HEK293 (cell line): Measurements from ENCODE around the gene ASPSCR1.

ENCODE experiments used
- CTCF ChIA-PET: fragments of 350-600 bp; formaldehyde crosslinking; extraction: SDS; loops from one replicate; lab custom pipeline; 2021; ENCODE audit warnings: antibody characterized with exemption; lab: Yijun Ruan, JAX
- POLR2A ChIA-PET: fragments of 300-600 bp; formaldehyde crosslinking; extraction: SDS; loops from one replicate; lab custom pipeline; 2020; ENCODE audit warnings: antibody characterized with exemption, inconsistent platforms; lab: Yijun Ruan, JAX
- H3K27ac ChIP-seq: fragments of 200-500 bp; sonication (Bioruptor generic); 2 replicates; pipeline ENCODE4 v1.5.1; 2014; ENCODE audit warnings: low read depth, low read length, control low read depth, inconsistent platforms; ENCODE audit errors: extremely low read depth
- H3K36me3 ChIP-seq, 2 experiments: fragments of 200-500 bp in 1 of 2; sonication (Bioruptor generic) in 1 of 2; 1 replicate in 1 of 2; 2 replicates in 1 of 2; pipeline ENCODE4 v1.5.1; 2014 to 2017; ENCODE audit warnings: inconsistent platforms in 2 of 2, low read length in 2 of 2; ENCODE audit not compliant: control insufficient read depth in 2 of 2, insufficient read depth in 1 of 2
- H3K4me1 ChIP-seq: fragments of 200-500 bp; sonication (Bioruptor generic); 2 replicates; pipeline ENCODE4 v1.5.1; 2014; ENCODE audit warnings: mild to moderate bottlenecking, low read length, inconsistent platforms; ENCODE audit not compliant: control insufficient read depth, insufficient read depth
- H3K4me3 ChIP-seq: 2 replicates; pipeline ENCODE4 v1.5.1; 2011; ENCODE audit warnings: low read depth, mild to moderate bottlenecking, control low read depth, low read length, moderate library complexity
- H3K9me3 ChIP-seq: fragments of 200-500 bp; sonication (Bioruptor generic); 2 replicates; pipeline ENCODE4 v1.5.1; 2014; ENCODE audit warnings: low read depth, low read length, inconsistent platforms; ENCODE audit not compliant: control insufficient read depth, insufficient read depth
- CTCF ChIP-seq: fragments of 450-650 bp; formaldehyde crosslinking; IDR thresholded peaks from 2 replicates; pipeline ENCODE4 v1.5.1; 2016; ENCODE audit warnings: missing biosample characterization, missing genetic modification characterization
- EGR2 ChIP-seq: fragments of 450-650 bp; formaldehyde crosslinking; IDR thresholded peaks from 2 replicates; pipeline ENCODE4 v1.5.1; 2016; ENCODE audit warnings: low read depth, missing biosample characterization, missing genetic modification characterization
- HIC1 ChIP-seq: fragments of 450-650 bp; formaldehyde crosslinking; IDR thresholded peaks from 2 replicates; pipeline ENCODE4 v1.5.1; 2016; ENCODE audit warnings: missing biosample characterization, missing genetic modification characterization
- PBX3 ChIP-seq: sonication (generic); formaldehyde crosslinking; IDR thresholded peaks from 2 replicates; pipeline ENCODE4 v1.8.1; 2022; ENCODE audit warnings: mild to moderate bottlenecking, moderate library complexity, missing genetic modification reagents
- SETDB1 ChIP-seq: IDR thresholded peaks from one replicate; pipeline ENCODE4 v1.6.1; 2017; ENCODE audit warnings: mild to moderate bottlenecking, low read length, moderate library complexity, mixed read lengths; ENCODE audit not compliant: insufficient read length
- SP2 ChIP-seq: fragments of 450-650 bp; formaldehyde crosslinking; IDR thresholded peaks from 2 replicates; pipeline ENCODE4 v1.5.1; 2016; ENCODE audit warnings: missing biosample characterization, missing genetic modification characterization
- SP7 ChIP-seq: fragments of 450-650 bp; formaldehyde crosslinking; IDR thresholded peaks from 2 replicates; pipeline ENCODE4 v1.5.1; 2016; ENCODE audit warnings: missing biosample characterization, missing genetic modification characterization
- YY1 ChIP-seq: fragments of 450-650 bp; formaldehyde crosslinking; IDR thresholded peaks from 2 replicates; pipeline ENCODE4 v1.5.1; 2018; ENCODE audit warnings: missing biosample characterization, missing genetic modification characterization
- ZBTB21 ChIP-seq: fragments of 450-650 bp; formaldehyde crosslinking; IDR thresholded peaks from 2 replicates; pipeline ENCODE4 v1.5.1; 2017; ENCODE audit warnings: missing biosample characterization, missing genetic modification characterization
- ZBTB49 ChIP-seq: fragments of 450-650 bp; formaldehyde crosslinking; IDR thresholded peaks from 2 replicates; pipeline ENCODE4 v1.5.1; 2016; ENCODE audit warnings: missing biosample characterization, missing genetic modification characterization, low read depth
- ZFP41 ChIP-seq: fragments of 450-650 bp; formaldehyde crosslinking; IDR thresholded peaks from 2 replicates; pipeline ENCODE4 v1.5.1; 2016; ENCODE audit warnings: missing biosample characterization, missing genetic modification characterization, borderline replicate concordance
- ZIC2 ChIP-seq: fragments of 450-650 bp; formaldehyde crosslinking; IDR thresholded peaks from 2 replicates; pipeline ENCODE4 v1.5.1; 2016; ENCODE audit warnings: missing biosample characterization, missing genetic modification characterization
- ZNF18 ChIP-seq: fragments of 450-650 bp; formaldehyde crosslinking; IDR thresholded peaks from 2 replicates; pipeline ENCODE4 v1.5.1; 2016; ENCODE audit warnings: missing biosample characterization, missing genetic modification characterization
- ZNF221 ChIP-seq: fragments of 450-650 bp; formaldehyde crosslinking; IDR thresholded peaks from 2 replicates; pipeline ENCODE4 v1.5.1; 2017; ENCODE audit warnings: missing biosample characterization, missing genetic modification characterization, borderline replicate concordance
- ZNF292 ChIP-seq: fragments of 450-650 bp; formaldehyde crosslinking; IDR thresholded peaks from 2 replicates; pipeline ENCODE4 v1.5.1; 2016; ENCODE audit warnings: low read depth, missing biosample characterization, missing genetic modification characterization, borderline replicate concordance
- ZNF423 ChIP-seq: fragments of 450-650 bp; formaldehyde crosslinking; IDR thresholded peaks from 2 replicates; pipeline ENCODE4 v1.5.1; 2016; ENCODE audit warnings: missing biosample characterization, missing genetic modification characterization
- ZNF501 ChIP-seq: fragments of 450-650 bp; formaldehyde crosslinking; IDR thresholded peaks from 2 replicates; pipeline ENCODE4 v1.5.1; 2016; ENCODE audit warnings: missing biosample characterization, missing genetic modification characterization
- ZNF596 ChIP-seq: fragments of 450-650 bp; IDR thresholded peaks from 2 replicates; pipeline ENCODE4 v1.5.0; 2018; ENCODE audit warnings: missing biosample characterization, mild to moderate bottlenecking, missing genetic modification characterization, moderate library complexity
- ZNF629 ChIP-seq: fragments of 450-650 bp; formaldehyde crosslinking; IDR thresholded peaks from 2 replicates; pipeline ENCODE4 v1.5.1; 2017; ENCODE audit warnings: missing biosample characterization, missing genetic modification characterization
- ZNF664 ChIP-seq: fragments of 450-650 bp; formaldehyde crosslinking; IDR thresholded peaks from 2 replicates; pipeline ENCODE4 v1.5.1; 2016; ENCODE audit warnings: missing biosample characterization, missing genetic modification characterization
- ZNF843 ChIP-seq: fragments of 450-650 bp; formaldehyde crosslinking; IDR thresholded peaks from 2 replicates; pipeline ENCODE4 v1.5.1; 2016; ENCODE audit warnings: missing biosample characterization, missing genetic modification characterization

The ASPSCR1 gene

GRCh38 chr17:82056729-82057621 is 79.5 kb downstream of the ASPSCR1 start (continued):
- TF ChIP-seq ZNF843 (tag by site-specific recombination): no peak
- peak; percentile 89 for TF ChIP-seq ZIC2
- TF ChIP-seq HIC1: peak; percentile 59; the same call in 1 of the 2 replicates
- peak; percentile 23; the same call in 1 of the 2 replicates for TF ChIP-seq EGR2
- TF ChIP-seq ZNF501 (tag by site-specific recombination): no peak
- TF ChIP-seq SP2: 0 out of 2 replicates have a peak, but pooled peaks have one; percentile 27
- TF ChIP-seq ZNF629 (tag by site-specific recombination): no peak
- TF ChIP-seq, all 188 proteins: peak for 10

GRCh38 chr17:82058230-82058854 is 80.9 kb downstream of the ASPSCR1 start:
- Histone ChIP-seq H3K4me3 (no peak overlapping the region), H3K4me1 (no peaks in the 10 kb centered on the region), H3K36me3 (peaks cover 3 to 99% of the 10 kb centered on the region in 2 experiments; a peak in 2 of 3 replicates), H3K9me3 (no peaks in the 10 kb centered on the region), H3K27ac (peak overlapping the region; percentile 25; the same call in 1 of the 2 replicates)
- ChIA-PET POLR2A (interaction anchor here (0.7 to 14.2 kb wide), 7 partner anchors 18 to 45 kb away, joined by 3 to 96 read pairs (median 15); partner anchors contain the start of genes DCXR and RAC3), CTCF (no interaction called here)
- TF ChIP-seq ZNF596 (tag by site-specific recombination) (no peak), ZFP41 (no peak), ZBTB49 (tag by site-specific recombination) (no peak), PBX3 (CRISPR knock-in tag) (0 out of 2 replicates have a peak, but pooled peaks have one; percentile 6), CTCF (tag by site-specific recombination) (peak; percentile 62), YY1 (tag by site-specific recombination) (no peak), SP7 (tag by site-specific recombination) (no peak), ZNF423 (no peak), ZNF292 (tag by site-specific recombination) (no peak), ZNF221 (no peak), ZNF18 (no peak), SETDB1 (no peak), ZNF664 (tag by site-specific recombination) (no peak), ZBTB21 (tag by site-specific recombination) (no peak)
